ENCODE data around the gene CYP2U1.

DNA sequence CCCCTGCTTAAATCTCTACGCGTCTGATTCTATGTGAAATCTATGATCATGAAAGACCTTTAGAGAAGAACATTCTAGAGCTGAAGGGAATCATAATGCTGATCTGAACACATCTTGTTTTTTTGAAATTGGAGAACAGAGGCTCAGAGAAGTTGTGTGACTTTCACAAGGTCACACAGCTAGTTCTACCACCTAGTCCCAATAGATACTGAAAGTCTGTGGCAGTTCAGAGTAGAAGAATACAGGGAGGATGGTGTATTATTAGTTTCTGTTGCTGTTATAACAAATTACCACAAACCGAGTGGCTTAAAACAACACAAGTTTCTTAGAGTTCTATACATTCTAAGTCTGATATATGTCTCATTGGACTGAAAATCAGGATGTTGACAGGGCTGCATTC lies 14.5 kb downstream of the CYP2U1 start:
- TF ChIP-seq POLR2A (IDR thresholded peaks at IDR 0.05): no peak
- TF ChIP-seq, protein P1, sequence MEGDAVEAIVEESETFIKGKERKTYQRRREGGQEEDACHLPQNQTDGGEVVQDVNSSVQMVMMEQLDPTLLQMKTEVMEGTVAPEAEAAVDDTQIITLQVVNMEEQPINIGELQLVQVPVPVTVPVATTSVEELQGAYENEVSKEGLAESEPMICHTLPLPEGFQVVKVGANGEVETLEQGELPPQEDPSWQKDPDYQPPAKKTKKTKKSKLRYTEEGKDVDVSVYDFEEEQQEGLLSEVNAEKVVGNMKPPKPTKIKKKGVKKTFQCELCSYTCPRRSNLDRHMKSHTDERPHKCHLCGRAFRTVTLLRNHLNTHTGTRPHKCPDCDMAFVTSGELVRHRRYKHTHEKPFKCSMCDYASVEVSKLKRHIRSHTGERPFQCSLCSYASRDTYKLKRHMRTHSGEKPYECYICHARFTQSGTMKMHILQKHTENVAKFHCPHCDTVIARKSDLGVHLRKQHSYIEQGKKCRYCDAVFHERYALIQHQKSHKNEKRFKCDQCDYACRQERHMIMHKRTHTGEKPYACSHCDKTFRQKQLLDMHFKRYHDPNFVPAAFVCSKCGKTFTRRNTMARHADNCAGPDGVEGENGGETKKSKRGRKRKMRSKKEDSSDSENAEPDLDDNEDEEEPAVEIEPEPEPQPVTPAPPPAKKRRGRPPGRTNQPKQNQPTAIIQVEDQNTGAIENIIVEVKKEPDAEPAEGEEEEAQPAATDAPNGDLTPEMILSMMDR (IDR thresholded peaks at IDR 0.05): no peak
